Measurements from ENCODE around the gene NOXO1. TPM values are rescaled to one million over a fixed set of nuclear protein-coding genes. Genes with fewer than 3 reads are reported as not detected.

NOXO1 gene
- total and polyA plus RNA-seq, 10 of the 15 experiments (the other 5 are each of a cell fraction or from before 2014, with no cell fraction given): 0.09 to 0.76 (median 0.26) TPM; not detected in 4

- peaks cover 0 to 3% of the 10 kb centered on the region in 2 experiments; a peak in 1 of 4 replicates for H3K36me3 ChIP-seq (ENCODE audit: control insufficient read depth in 2 of 2, insufficient read depth in 2 of 2, low read length in 1 of 2)
- H3K4me2 ChIP-seq (ENCODE audit: control insufficient read depth, insufficient read depth): peak overlapping the region; percentile 98
- H3K27ac ChIP-seq (ENCODE audit: control insufficient read depth, insufficient read depth): peak overlapping the region; percentile 89
- H4K20me1 ChIP-seq (ENCODE audit: control insufficient read depth, insufficient read depth): peaks cover under 1% of the 10 kb centered on the region; the same call in 1 of the 2 replicates
- intact Hi-C loops (cut with micrococcal nuclease; ENCODE audit: unreplicated experiment) (loop anchor here (5.0 kb wide), 1 partner anchor 144 kb away; no protein-coding TSS in a partner anchor), in situ Hi-C loops (cut with MboI) (no loop called here)
- no peaks in the 10 kb centered on the region for H3K27me3 ChIP-seq (replicated peaks in 1 of 2; ENCODE audit: control insufficient read depth in 2 of 2, insufficient read depth in 2 of 2, low read length in 1 of 2)
- ATAC-seq (peak; percentile 5), FAIRE-seq (no peak), DNase-seq (ENCODE audit: low read depth, low spot score) (no peak)
- SMC1A ChIA-PET (ENCODE audit: uncharacterized antibody, unreplicated experiment): interaction anchor here (1.1 to 1.9 kb wide), 3 partner anchors 27 to 147 kb away, joined by 3 to 5 read pairs (median 3); partner anchors contain the start of genes NOXO1, NTHL1, TRAF7 and TSC2
- H3K9ac ChIP-seq (ENCODE audit: control insufficient read depth, insufficient read depth, low read length): peak overlapping the region; percentile 92
- RAD21 ChIA-PET (ENCODE audit: unreplicated experiment): interaction anchor here (1.3 kb wide), 1 partner anchor 18 kb away, joined by 3 read pairs; no protein-coding TSS in a partner anchor
- CTCF ChIA-PET: interaction anchor here (1.3 to 1.4 kb wide), 3 partner anchors 8 to 132 kb away, joined by 3 to 8 read pairs (median 3); no protein-coding TSS in a partner anchor
- H3K4me1 ChIP-seq (ENCODE audit: control insufficient read depth, insufficient read depth, low read length): peaks cover 22% of the 10 kb centered on the region
- POLR2A ChIA-PET: interaction anchor here (0.6 to 2.2 kb wide), 5 partner anchors 12 to 526 kb away, joined by 3 to 14 read pairs (median 7); partner anchors contain the start of gene TRAF7
- WGBS (ENCODE audit: insufficient coverage, insufficient replicate concordance, low lambda C conversion rate, missing lambda C conversion rate): under 1% methylated on average over 20 of the region's 23 CpGs
- H3K79me2 ChIP-seq (ENCODE audit: control insufficient read depth, insufficient read depth, low read length): peaks cover 67% of the 10 kb centered on the region
- H2AFZ ChIP-seq (ENCODE audit: control insufficient read depth, low read depth, low read length): no peak overlapping the region
- TF ChIP-seq POLR2A (IDR thresholded peaks at IDR 0.05; ENCODE audit: low read depth, low read length) (no peak), EED (IDR thresholded peaks at IDR 0.05; ENCODE audit: low read depth) (0 out of 2 replicates have a peak, but pooled peaks have one; percentile 13), SMAD1 (IDR thresholded peaks at IDR 0.05; ENCODE audit: low read depth, partially characterized antibody) (no peak), EGR1 (IDR thresholded peaks at IDR 0.05; ENCODE audit: borderline replicate concordance in 1 of 2, low read depth in 2 of 2, low read length in 2 of 2) (0 out of 3 replicates have a peak, but pooled peaks of 1 of the 2 experiments have one; percentile 26), ZNF217 (IDR thresholded peaks at IDR 0.05) (no peak), ASH2L (IDR thresholded peaks at IDR 0.05; ENCODE audit: borderline replicate concordance, low read depth) (no peak), ZBED1 (IDR thresholded peaks at IDR 0.05; ENCODE audit: borderline replicate concordance) (no peak), IKZF1 (conservative IDR thresholded peaks at IDR 0.05) (0 out of 2 replicates have a peak, but pooled peaks have one; percentile 37)
- TF ChIP-seq, protein P1, sequence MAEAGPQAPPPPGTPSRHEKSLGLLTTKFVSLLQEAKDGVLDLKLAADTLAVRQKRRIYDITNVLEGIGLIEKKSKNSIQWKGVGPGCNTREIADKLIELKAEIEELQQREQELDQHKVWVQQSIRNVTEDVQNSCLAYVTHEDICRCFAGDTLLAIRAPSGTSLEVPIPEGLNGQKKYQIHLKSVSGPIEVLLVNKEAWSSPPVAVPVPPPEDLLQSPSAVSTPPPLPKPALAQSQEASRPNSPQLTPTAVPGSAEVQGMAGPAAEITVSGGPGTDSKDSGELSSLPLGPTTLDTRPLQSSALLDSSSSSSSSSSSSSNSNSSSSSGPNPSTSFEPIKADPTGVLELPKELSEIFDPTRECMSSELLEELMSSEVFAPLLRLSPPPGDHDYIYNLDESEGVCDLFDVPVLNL (IDR thresholded peaks at IDR 0.05; ENCODE audit: low read depth, low read length): peak; percentile 48; the same call in 1 of the 2 replicates
- no TSS peak for BruUV-seq (replicated peaks)
- no peaks in the 10 kb centered on the region for H3K9me3 ChIP-seq (replicated peaks; ENCODE audit: control insufficient read depth, insufficient read depth, low read length)
- peak overlapping the region; percentile 100 for H3K4me3 ChIP-seq
Measured at GRCh38 chr16:2008631-2009163, 27.4 kb upstream of the NOXO1 start.

Data from GM12878 (cell line).